Esophagus squamous epithelium (tissue), 5 donors: ENCODE measurements around the gene BNIP3. TPM values are rescaled to one million over a fixed set of nuclear protein-coding genes. Genes with fewer than 3 reads are reported as not detected.

Source experiments
- DNase-seq: peaks from one replicate; lab custom pipeline; 2025; lab: John Stamatoyannopoulos, UW
- H3K27ac ChIP-seq, 4 donors: fragments of 200-600 bp; sonication (generic); one replicate each; pipeline ENCODE4 v1.5.1; 2016 to 2019; ENCODE audit warnings: mild to moderate bottlenecking in 1 of 4
- H3K27me3 ChIP-seq, 4 donors: fragments of 200-600 bp; sonication (generic); 1 replicate in 3 of 4; 2 replicates in 1 of 4; pipeline versions ENCODE4 v1.5.1 to v1.6.0; 2017 to 2021; ENCODE audit warnings: antibody characterized with exemption in 1 of 4
- H3K36me3 ChIP-seq, 3 donors: fragments of 200-600 bp; sonication (generic); one replicate each; pipeline ENCODE4 v1.5.1; 2016 to 2019
- H3K4me1 ChIP-seq, 3 donors: fragments of 200-600 bp; sonication (generic); one replicate each; pipeline ENCODE4 v1.5.1; 2017 to 2019
- H3K4me3 ChIP-seq, 4 donors: fragments of 200-600 bp; sonication (generic); 1 replicate in 3 of 4; 2 replicates in 1 of 4; pipeline ENCODE4 v1.5.1; 2016 to 2019; ENCODE audit warnings: mild to moderate bottlenecking in 2 of 4, moderate library complexity in 1 of 4
- H3K9me3 ChIP-seq, 3 donors: fragments of 200-600 bp; sonication (generic); one replicate each; pipeline ENCODE4 v1.5.1; 2016 to 2019
- CTCF ChIP-seq, 6 experiments: fragments of 450-650 bp in 4 of 6; fragments of 200-600 bp in 2 of 6; sonication (generic) in 2 of 6; IDR thresholded peaks; one replicate each; pipeline ENCODE4 v1.5.1; 2016 to 2019; ENCODE audit warnings: antibody characterized with exemption in 6 of 6, mild to moderate bottlenecking in 4 of 6, moderate library complexity in 4 of 6
- POLR2A ChIP-seq, 4 donors: fragments of 450-650 bp; IDR thresholded peaks; one replicate each; pipeline ENCODE4 v1.6.1; 2017; ENCODE audit warnings: antibody characterized with exemption in 4 of 4, mild to moderate bottlenecking in 4 of 4, moderate library complexity in 3 of 4
- WGBS, 2 donors: methylation state at CpG; one replicate each; pipeline ENCODE4 v1.1.5; 2018; 5-methylcytosine and 5-hydroxymethylcytosine counted together
- intact Hi-C: fragments of 100-400 bp; cut with DNase I; formaldehyde crosslinking; loops from one replicate; pipeline ENCODE4 v1.15.0; 2022
- total RNA-seq, 4 donors: library from RNA; depleted of rRNA; stranded (reverse); fragments of >200 nt; gene quantifications; one replicate each; pipeline ENCODE4 v1.1.0, GENCODE V29; 2016
- donor health status: DM: yes; HTN: yes; CAD: no.

Gene BNIP3
- total RNA-seq, 4 donors from 2014 or later = 35.2 to 83.8 (median 73.9) TPM

- Histone ChIP-seq H3K4me3 (no peak overlapping the region), H3K27me3 (peaks cover 0 to 7% (median 0%) of the 10 kb centered on the region in 4 donors), H3K27ac (no peak overlapping the region), H3K36me3 (peaks cover 0 to 40% (median 0%) of the 10 kb centered on the region in 3 donors), H3K4me1 (peaks cover 3 to 32% (median 6%) of the 10 kb centered on the region in 3 donors), H3K9me3 (no peaks in the 10 kb centered on the region)
- TF ChIP-seq CTCF (IDR thresholded peaks at IDR 0.05) = no peak
- TF ChIP-seq POLR2A (IDR thresholded peaks at IDR 0.05) = no peak
- no peak for DNase-seq
- WGBS, 2 donors = 76 to 81% methylated on average over 6 of the region's 6 CpGs
- intact Hi-C loops = no loop called here
Observed at GRCh38 chr10:131975003-131975402, 6.7 kb downstream of the BNIP3 start.

GRCh38 chr10:131974034-131974817 lies 7.5 kb downstream of the BNIP3 start:
- H3K4me1 ChIP-seq = peaks cover 0 to 24% (median 6%) of the 10 kb centered on the region in 3 donors
- WGBS, 2 donors = 86 to 92% methylated on average over 13 to 14 of the region's 14 CpGs
- no peaks in the 10 kb centered on the region for H3K9me3 ChIP-seq
- DNase-seq = no peak
- peaks cover 0 to 47% (median 7%) of the 10 kb centered on the region in 3 donors for H3K36me3 ChIP-seq
- no peak overlapping the region for H3K4me3 ChIP-seq
- intact Hi-C loops = no loop called here
- H3K27ac ChIP-seq = no peak overlapping the region
- no peak for TF ChIP-seq CTCF (IDR thresholded peaks at IDR 0.05)
- TF ChIP-seq POLR2A (IDR thresholded peaks at IDR 0.05) = no peak
- H3K27me3 ChIP-seq = no peaks in the 10 kb centered on the region

- H3K9me3 ChIP-seq = no peaks in the 10 kb centered on the region
- intact Hi-C loops = no loop called here
- DNase-seq = no peak
- peaks cover 0 to 56% (median 16%) of the 10 kb centered on the region in 3 donors for H3K36me3 ChIP-seq
- WGBS, 2 donors = 91 to 93% methylated on average over 14 to 20 of the region's 34 CpGs
- peaks cover 0 to 15% (median 6%) of the 10 kb centered on the region in 3 donors for H3K4me1 ChIP-seq
- H3K27ac ChIP-seq = no peak overlapping the region
- TF ChIP-seq POLR2A (IDR thresholded peaks at IDR 0.05) (no peak), CTCF (IDR thresholded peaks at IDR 0.05) (no peak)
- no peak overlapping the region for H3K4me3 ChIP-seq
- H3K27me3 ChIP-seq = no peaks in the 10 kb centered on the region
Observed at GRCh38 chr10:131973160-131973951, 8.4 kb downstream of the BNIP3 start.

- no peak for DNase-seq
- H3K4me1 ChIP-seq = peaks cover 0 to 14% (median 6%) of the 10 kb centered on the region in 3 donors
- WGBS, 2 donors = 55 to 71% methylated on average over 9 to 11 of the region's 11 CpGs
- H3K27ac ChIP-seq = peak overlapping the region in 1 of 4 donors; percentile 13
- no peaks in the 10 kb centered on the region for H3K27me3 ChIP-seq
- TF ChIP-seq POLR2A (IDR thresholded peaks at IDR 0.05) (no peak), CTCF (IDR thresholded peaks at IDR 0.05) (no peak)
- intact Hi-C loops = no loop called here
- H3K4me3 ChIP-seq = no peak overlapping the region
- no peaks in the 10 kb centered on the region for H3K9me3 ChIP-seq
- peaks cover 0 to 58% (median 17%) of the 10 kb centered on the region in 3 donors for H3K36me3 ChIP-seq
Observed at GRCh38 chr10:131972474-131973071, 9.2 kb downstream of the BNIP3 start.
